OCI-LY3 (cell line): ENCODE measurements around the gene MSI2.

ENCODE experiments used
- H2AFZ ChIP-seq: fragments of 200-600, 300-600 bp; shearing (Covaris generic); 2 replicates; pipeline ENCODE4 v1.6.0; 2014; ENCODE audit warnings: antibody characterized with exemption, low read depth, low read length
- H3K27ac ChIP-seq: fragments of 200-600, 300-600 bp; sonication (generic); 2 replicates; pipeline ENCODE4 v1.5.1; 2014; ENCODE audit warnings: mild to moderate bottlenecking, low read length, moderate library complexity, mixed read lengths
- H3K27me3 ChIP-seq: fragments of 200-600, 300-600 bp; sonication (generic); 2 replicates; pipeline ENCODE4 v1.6.1; 2014; ENCODE audit warnings: low read depth, low read length, mixed read lengths
- H3K36me3 ChIP-seq: fragments of 200-600, 300-600 bp; sonication (generic); replicated peaks from 2 replicates; pipeline ENCODE3; 2014; ENCODE audit warnings: low read depth, low read length, mixed read lengths
- H3K4me1 ChIP-seq: fragments of 300-600, 200-600 bp; sonication (generic); 2 replicates; pipeline ENCODE4 v1.6.1; 2014; ENCODE audit warnings: low read length, mixed read lengths
- H3K4me2 ChIP-seq: fragments of 200-600, 300-600 bp; sonication (generic); 2 replicates; pipeline ENCODE4 v1.6.1; 2014; ENCODE audit warnings: low read length, mixed read lengths
- H3K4me3 ChIP-seq: fragments of 300-600, 200-600 bp; sonication (generic); 2 replicates; pipeline ENCODE4 v1.5.1; 2014; ENCODE audit warnings: antibody characterized with exemption, mild to moderate bottlenecking, low read length, moderate library complexity
- H3K79me2 ChIP-seq: fragments of 300-600, 200-600 bp; shearing (Covaris generic); 2 replicates; pipeline ENCODE4 v1.6.1; 2014; ENCODE audit warnings: mild to moderate bottlenecking, low read length, mixed read lengths
- H3K9ac ChIP-seq: fragments of 300-600, 200-600 bp; shearing (Covaris generic); 2 replicates; pipeline ENCODE4 v1.6.0; 2014; ENCODE audit warnings: mild to moderate bottlenecking, low read length, moderate library complexity
- H3K9me3 ChIP-seq: fragments of 200-600, 300-600 bp; shearing (Covaris generic); 2 replicates; pipeline ENCODE4 v1.6.1; 2014; ENCODE audit warnings: low read length, mixed read lengths; ENCODE audit not compliant: insufficient read depth
- H4K20me1 ChIP-seq: fragments of 200-600, 300-600 bp; sonication (generic); 2 replicates; pipeline ENCODE4 v1.6.1; 2016; ENCODE audit warnings: low read length, mixed read lengths; ENCODE audit not compliant: insufficient read depth
- EZH2phosphoT487 ChIP-seq: fragments of 200-600 bp; shearing (Covaris generic); IDR thresholded peaks from 2 replicates; pipeline ENCODE4 v1.6.1; 2018; ENCODE audit warnings: antibody characterized with exemption, mixed run types, low read depth
- TF ChIP-seq, protein P1 (sequence below): fragments of 200-600, 300-600 bp; sonication (generic); IDR thresholded peaks from 2 replicates; pipeline ENCODE4 v1.5.1; 2014; ENCODE audit warnings: antibody characterized with exemption, low read length, low read depth

The MSI2 gene

DNA sequence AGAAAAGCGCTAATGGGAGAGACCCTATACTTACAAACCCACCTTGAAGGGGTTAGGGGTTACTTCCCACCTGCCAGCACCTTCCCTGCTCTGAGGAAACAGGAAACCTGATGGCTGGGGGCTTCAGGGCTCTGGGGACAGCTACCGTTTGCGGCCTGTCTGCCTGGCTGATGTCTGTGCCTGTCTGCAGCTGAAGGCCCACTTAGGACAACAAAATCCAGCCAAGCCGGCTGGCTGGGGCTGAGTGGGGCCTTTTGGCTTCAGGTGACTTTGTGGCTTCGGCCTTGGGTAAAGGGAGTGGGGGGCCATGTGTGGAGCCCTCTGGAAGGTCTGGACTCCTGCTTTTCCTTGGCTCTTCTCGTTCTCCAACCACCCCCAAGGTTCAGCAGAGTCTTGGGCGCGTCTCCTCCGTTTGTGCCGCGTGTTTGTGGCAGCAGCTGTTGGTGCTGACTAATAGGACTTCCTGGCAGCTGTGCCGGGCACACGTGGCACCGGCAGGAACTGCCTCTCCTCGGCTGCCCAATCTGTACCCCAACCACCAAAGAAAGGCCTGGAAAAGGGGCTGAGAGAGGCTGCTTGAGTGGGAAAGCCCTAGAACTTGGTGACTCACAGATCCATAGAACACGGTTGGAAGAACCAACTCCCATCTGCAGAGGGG lies 186.7 kb downstream of the MSI2 start:
- Histone ChIP-seq H4K20me1 (peaks cover 6% of the 10 kb centered on the region; the same call in 1 of the 2 replicates), H3K36me3 (peaks cover 8% of the 10 kb centered on the region), H3K4me2 (peak overlapping the region; percentile 36), H3K27ac (no peak overlapping the region), H3K27me3 (no peaks in the 10 kb centered on the region), H3K9me3 (peaks cover 8% of the 10 kb centered on the region; the same call in 1 of the 2 replicates), H3K4me1 (peaks cover 38% of the 10 kb centered on the region), H3K79me2 (peaks cover 19% of the 10 kb centered on the region), H3K9ac (peak overlapping the region; percentile 18; the same call in 1 of the 2 replicates), H3K4me3 (no peak overlapping the region), H2AFZ (no peak overlapping the region)
- TF ChIP-seq, protein P1, sequence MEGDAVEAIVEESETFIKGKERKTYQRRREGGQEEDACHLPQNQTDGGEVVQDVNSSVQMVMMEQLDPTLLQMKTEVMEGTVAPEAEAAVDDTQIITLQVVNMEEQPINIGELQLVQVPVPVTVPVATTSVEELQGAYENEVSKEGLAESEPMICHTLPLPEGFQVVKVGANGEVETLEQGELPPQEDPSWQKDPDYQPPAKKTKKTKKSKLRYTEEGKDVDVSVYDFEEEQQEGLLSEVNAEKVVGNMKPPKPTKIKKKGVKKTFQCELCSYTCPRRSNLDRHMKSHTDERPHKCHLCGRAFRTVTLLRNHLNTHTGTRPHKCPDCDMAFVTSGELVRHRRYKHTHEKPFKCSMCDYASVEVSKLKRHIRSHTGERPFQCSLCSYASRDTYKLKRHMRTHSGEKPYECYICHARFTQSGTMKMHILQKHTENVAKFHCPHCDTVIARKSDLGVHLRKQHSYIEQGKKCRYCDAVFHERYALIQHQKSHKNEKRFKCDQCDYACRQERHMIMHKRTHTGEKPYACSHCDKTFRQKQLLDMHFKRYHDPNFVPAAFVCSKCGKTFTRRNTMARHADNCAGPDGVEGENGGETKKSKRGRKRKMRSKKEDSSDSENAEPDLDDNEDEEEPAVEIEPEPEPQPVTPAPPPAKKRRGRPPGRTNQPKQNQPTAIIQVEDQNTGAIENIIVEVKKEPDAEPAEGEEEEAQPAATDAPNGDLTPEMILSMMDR: no peak
- TF ChIP-seq EZH2phosphoT487: no peak

DNA sequence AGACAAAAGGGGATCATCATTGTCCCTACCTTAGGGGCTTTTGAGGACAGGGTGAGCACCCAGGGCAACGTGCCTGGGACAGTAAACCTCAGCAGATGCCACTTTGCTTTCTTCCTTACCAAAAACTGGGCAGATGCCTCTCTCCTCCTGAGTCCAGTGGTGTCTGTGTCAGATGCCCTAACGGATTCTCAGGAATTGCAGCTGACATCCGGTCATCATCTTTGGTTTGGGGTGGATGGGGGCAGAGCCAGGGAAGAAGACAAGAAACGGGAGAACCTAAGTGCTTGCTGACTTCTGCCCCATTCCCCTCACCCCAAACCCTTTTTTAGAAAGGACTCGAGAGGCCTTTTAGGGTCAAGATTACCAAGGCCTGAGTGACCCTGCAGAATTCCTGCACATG lies 187.5 kb downstream of the MSI2 start:
- no peaks in the 10 kb centered on the region for H3K27me3 ChIP-seq
- peaks cover 38% of the 10 kb centered on the region for H3K4me1 ChIP-seq
- no peak for TF ChIP-seq EZH2phosphoT487
- TF ChIP-seq, protein P1: no peak
- H4K20me1 ChIP-seq: peaks cover 6% of the 10 kb centered on the region; the same call in 1 of the 2 replicates
- H3K4me2 ChIP-seq: no peak overlapping the region
- no peak overlapping the region for H3K27ac ChIP-seq
- no peak overlapping the region for H3K9ac ChIP-seq
- H3K79me2 ChIP-seq: peaks cover 19% of the 10 kb centered on the region
- peaks cover 8% of the 10 kb centered on the region for H3K36me3 ChIP-seq
- no peak overlapping the region for H2AFZ ChIP-seq
- peaks cover 8% of the 10 kb centered on the region; the same call in 1 of the 2 replicates for H3K9me3 ChIP-seq
- no peak overlapping the region for H3K4me3 ChIP-seq

DNA sequence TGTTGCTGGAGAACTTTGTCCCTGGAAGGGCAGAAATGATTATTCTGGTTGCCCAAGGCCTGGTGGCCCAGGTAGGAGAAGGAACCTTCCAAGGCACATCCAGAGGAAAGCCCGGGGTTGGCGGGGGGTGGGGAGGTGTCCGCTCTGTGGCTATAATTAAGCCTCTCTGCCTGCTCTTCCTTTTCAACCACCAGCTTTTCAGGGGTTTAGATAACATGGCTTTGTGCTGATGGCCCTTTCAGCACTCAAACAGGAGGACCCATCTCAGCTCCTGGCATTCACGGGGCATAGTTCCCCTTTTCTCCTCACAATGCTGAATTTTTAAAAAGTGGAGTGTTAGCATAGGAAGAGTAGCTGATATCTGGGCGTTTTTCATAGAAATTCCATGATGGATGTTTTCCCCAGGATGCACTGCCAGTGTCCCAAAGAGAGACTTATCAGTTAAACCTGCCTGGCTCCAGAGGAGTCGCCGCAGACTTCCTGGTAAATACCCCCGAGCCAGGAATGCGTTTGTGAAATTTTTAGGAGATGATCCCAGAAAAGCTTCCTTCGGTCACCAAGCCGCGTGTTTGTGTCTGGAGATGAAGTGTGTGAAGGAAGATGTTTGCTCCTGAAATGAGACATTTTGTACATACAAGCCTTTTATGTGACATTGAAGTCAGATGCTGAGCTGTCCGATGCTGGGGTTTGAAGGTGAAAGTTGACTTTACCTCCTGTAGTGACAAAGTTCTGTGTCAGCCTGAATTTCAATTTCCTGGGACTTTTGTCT lies 188.5 kb downstream of the MSI2 start:
- no peak for TF ChIP-seq EZH2phosphoT487
- TF ChIP-seq, protein P1: no peak
- Histone ChIP-seq H4K20me1 (peaks cover 6% of the 10 kb centered on the region; the same call in 1 of the 2 replicates), H2AFZ (no peak overlapping the region), H3K4me1 (peaks cover 38% of the 10 kb centered on the region), H3K9me3 (peaks cover 8% of the 10 kb centered on the region; the same call in 1 of the 2 replicates), H3K9ac (no peak overlapping the region), H3K27ac (no peak overlapping the region), H3K79me2 (peaks cover 19% of the 10 kb centered on the region), H3K4me3 (no peak overlapping the region), H3K4me2 (no peak overlapping the region), H3K36me3 (peaks cover 8% of the 10 kb centered on the region), H3K27me3 (no peaks in the 10 kb centered on the region)
